ENCODE data around the gene ROBO1.
A peak's percentile ranks its signal among the peaks of the same experiment; 100 is the strongest.

Gene ROBO1

GRCh38 chr3:79362571-79363270 is 405.1 kb downstream of the ROBO1 start:
- CTCF ChIA-PET, result interaction anchor here (0.6 to 1.0 kb wide), 3 partner anchors 16 to 276 kb away, joined by 3 read pairs; no protein-coding TSS in a partner anchor
- DNase-seq (ENCODE audit: low spot score), result no peak
- TF ChIP-seq CTCF (conservative IDR thresholded peaks at IDR 0.05; ENCODE audit: low read depth), result no peak
- H3K27ac ChIP-seq, result no peak overlapping the region
- POLR2A ChIA-PET (ENCODE audit: low non-redundant PET), result interaction anchor here (0.5 kb wide), 1 partner anchor 36 kb away, joined by 3 read pairs; no protein-coding TSS in a partner anchor

- CTCF ChIA-PET, result interaction anchor here (0.6 to 1.3 kb wide), 5 partner anchors 17 to 278 kb away, joined by 3 read pairs; no protein-coding TSS in a partner anchor
- H3K27ac ChIP-seq, result no peak overlapping the region
- TF ChIP-seq CTCF (conservative IDR thresholded peaks at IDR 0.05; ENCODE audit: low read depth), result peak; percentile 82
- POLR2A ChIA-PET (ENCODE audit: low non-redundant PET), result no interaction called here
- peak; percentile 5 for DNase-seq (ENCODE audit: low spot score)
Observed at GRCh38 chr3:79361748-79362378, 405.9 kb downstream of the ROBO1 start.

- no peak for DNase-seq (ENCODE audit: low spot score)
- H3K27ac ChIP-seq, result no peak overlapping the region
- CTCF ChIA-PET, result no interaction called here
- TF ChIP-seq CTCF (conservative IDR thresholded peaks at IDR 0.05; ENCODE audit: low read depth), result no peak
- POLR2A ChIA-PET (ENCODE audit: low non-redundant PET), result no interaction called here
Observed at GRCh38 chr3:79358327-79358726, 409.5 kb downstream of the ROBO1 start.

GRCh38 chr3:79354179-79354688 is 413.6 kb downstream of the ROBO1 start:
- DNase-seq (ENCODE audit: low spot score), result no peak
- ChIA-PET POLR2A (ENCODE audit: low non-redundant PET) (no interaction called here), CTCF (no interaction called here)
- TF ChIP-seq CTCF (conservative IDR thresholded peaks at IDR 0.05; ENCODE audit: low read depth), result no peak
- H3K27ac ChIP-seq, result no peak overlapping the region

GRCh38 chr3:79351699-79352098 is 416.1 kb downstream of the ROBO1 start:
- H3K27ac ChIP-seq, result no peak overlapping the region
- ChIA-PET CTCF (no interaction called here), POLR2A (ENCODE audit: low non-redundant PET) (no interaction called here)
- no peak for DNase-seq (ENCODE audit: low spot score)
- no peak for TF ChIP-seq CTCF (conservative IDR thresholded peaks at IDR 0.05; ENCODE audit: low read depth)

GRCh38 chr3:79344876-79345871 is 422.6 kb downstream of the ROBO1 start:
- DNase-seq (ENCODE audit: low spot score), result no peak
- TF ChIP-seq CTCF (conservative IDR thresholded peaks at IDR 0.05; ENCODE audit: low read depth), result no peak
- H3K27ac ChIP-seq, result no peak overlapping the region
- POLR2A ChIA-PET (ENCODE audit: low non-redundant PET), result no interaction called here
- CTCF ChIA-PET, result no interaction called here

Measured in RWPE1 (cell line).